AG09309 (cell line): ENCODE data around the gene PPFIA1.

ENCODE experiments used
- DNase-seq: peaks from one replicate; pipeline ENCODE4 v3.0.0-alpha.2; 2010; ENCODE audit warnings: low read depth
- H3K4me3 ChIP-seq: 2 replicates; pipeline ENCODE4 v1.5.1; 2011; ENCODE audit warnings: mild to moderate bottlenecking, low read depth, low read length, moderate library complexity; ENCODE audit not compliant: control insufficient read depth
- TF ChIP-seq, protein P1 (sequence below): IDR thresholded peaks from 2 replicates; pipeline ENCODE4 v1.5.1; 2011; ENCODE audit warnings: mild to moderate bottlenecking, low read depth, low read length, inconsistent platforms; ENCODE audit not compliant: insufficient read depth, control insufficient read depth; ENCODE audit errors: missing control alignments

Gene PPFIA1

DNA sequence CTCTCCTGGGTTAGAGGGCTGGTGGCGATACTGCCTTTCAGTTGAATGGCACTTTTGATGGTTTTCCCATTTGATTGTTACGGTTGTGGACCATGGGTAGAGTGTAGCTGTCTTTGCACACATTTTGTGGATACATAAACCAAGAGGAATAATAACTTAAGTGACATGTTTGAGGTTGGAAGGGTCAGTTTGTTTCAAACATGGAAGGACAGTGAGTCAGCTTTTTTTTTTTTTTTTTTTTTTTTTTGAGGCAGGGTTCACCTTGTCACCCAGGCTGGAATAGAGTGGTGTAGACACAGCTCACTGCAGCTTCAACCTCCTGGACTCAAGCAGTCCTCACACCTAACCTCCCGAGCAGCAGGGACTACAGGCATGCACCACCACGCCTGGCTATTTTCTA lies 41.1 kb downstream of the PPFIA1 start:
- no peak overlapping the region for H3K4me3 ChIP-seq
- TF ChIP-seq, protein P1, sequence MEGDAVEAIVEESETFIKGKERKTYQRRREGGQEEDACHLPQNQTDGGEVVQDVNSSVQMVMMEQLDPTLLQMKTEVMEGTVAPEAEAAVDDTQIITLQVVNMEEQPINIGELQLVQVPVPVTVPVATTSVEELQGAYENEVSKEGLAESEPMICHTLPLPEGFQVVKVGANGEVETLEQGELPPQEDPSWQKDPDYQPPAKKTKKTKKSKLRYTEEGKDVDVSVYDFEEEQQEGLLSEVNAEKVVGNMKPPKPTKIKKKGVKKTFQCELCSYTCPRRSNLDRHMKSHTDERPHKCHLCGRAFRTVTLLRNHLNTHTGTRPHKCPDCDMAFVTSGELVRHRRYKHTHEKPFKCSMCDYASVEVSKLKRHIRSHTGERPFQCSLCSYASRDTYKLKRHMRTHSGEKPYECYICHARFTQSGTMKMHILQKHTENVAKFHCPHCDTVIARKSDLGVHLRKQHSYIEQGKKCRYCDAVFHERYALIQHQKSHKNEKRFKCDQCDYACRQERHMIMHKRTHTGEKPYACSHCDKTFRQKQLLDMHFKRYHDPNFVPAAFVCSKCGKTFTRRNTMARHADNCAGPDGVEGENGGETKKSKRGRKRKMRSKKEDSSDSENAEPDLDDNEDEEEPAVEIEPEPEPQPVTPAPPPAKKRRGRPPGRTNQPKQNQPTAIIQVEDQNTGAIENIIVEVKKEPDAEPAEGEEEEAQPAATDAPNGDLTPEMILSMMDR = no peak
- DNase-seq = no peak

DNA sequence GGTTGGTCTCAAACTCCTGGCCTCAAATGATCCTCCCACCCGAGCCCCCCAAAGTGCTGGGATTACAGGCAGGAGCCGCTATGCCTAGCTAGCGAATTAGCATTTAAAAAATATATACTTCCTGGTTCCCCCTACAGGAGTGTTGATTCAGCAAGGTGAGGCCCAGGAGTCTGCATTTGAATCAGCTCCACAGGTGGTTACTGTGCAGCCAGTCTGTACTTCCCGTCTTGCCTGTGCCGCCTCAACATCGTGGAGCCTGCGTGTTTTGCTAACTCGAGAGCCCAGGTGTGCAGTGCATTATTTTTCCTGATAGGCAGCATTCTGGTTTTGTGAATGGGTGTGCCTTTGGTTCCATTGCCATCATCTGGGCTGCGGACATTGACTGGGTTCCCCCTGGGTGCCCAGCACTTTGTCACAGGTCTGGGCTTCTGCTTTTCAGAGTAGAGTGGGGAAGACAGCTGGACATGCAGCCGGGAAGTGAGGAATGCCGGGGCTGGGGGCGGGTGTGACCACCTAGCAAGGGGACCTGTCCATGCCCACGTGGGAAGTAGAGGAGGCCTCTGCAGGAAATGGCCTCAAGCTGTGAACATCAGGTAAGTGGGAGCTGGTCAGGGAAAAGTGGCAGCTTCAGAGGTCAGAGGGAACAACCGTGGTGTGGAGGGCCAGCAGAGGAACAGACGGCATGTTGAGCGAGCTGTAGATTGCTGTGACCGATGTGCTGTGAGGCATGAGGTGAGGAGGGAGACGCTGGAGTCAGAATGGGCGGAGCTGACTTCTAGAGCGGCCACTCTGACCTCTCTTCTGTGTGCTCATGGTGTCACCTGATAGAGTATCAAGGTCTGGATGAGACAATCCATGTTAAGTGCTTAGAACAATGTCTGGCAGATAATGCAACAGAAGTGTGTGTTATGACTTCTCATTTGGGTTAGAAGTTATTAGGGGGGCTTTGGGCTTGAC lies 42.2 kb downstream of the PPFIA1 start:
- no peak overlapping the region for H3K4me3 ChIP-seq
- TF ChIP-seq, protein P1 = no peak
- no peak for DNase-seq

DNA sequence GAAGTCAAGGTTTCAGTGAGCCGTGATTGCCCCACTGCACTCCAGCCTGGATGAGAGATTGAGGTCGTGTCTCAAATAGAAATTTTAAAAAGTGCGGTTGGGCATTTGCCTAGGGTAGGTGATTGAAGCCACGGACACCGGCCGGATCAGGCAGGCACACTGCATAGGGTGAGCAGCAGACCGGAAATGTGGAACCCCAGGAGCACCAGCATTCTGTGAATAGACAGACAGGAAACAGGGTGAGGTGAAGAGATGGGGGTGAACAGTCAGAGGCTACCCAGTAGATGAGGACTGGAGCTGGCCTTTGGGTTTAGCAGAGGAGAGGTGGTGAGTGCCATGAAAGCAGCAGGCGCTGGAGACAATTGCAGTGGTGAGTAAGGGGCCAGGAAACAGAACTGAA lies 43.5 kb downstream of the PPFIA1 start:
- TF ChIP-seq, protein P1 = no peak
- H3K4me3 ChIP-seq = no peak overlapping the region
- no peak for DNase-seq

DNA sequence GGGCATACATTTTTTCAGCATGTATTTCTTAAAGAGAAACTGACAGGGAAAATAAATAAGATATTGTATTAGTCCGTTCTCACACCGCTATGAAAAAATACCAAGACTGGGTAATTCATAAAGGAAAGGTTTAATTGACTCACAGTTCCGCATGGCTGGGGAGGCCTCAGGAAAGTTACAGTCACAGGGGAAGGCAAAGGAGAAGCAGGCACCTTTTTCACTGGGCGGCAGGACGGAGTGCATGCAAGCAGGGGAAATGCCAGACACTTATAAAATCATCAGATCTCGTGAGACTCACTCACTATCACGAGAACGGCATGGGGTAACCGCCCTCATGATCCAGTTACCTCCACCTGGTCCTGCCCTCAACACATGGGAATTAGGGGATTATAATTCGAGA lies 44.2 kb downstream of the PPFIA1 start:
- H3K4me3 ChIP-seq = no peak overlapping the region
- TF ChIP-seq, protein P1 = no peak
- DNase-seq = no peak

DNA sequence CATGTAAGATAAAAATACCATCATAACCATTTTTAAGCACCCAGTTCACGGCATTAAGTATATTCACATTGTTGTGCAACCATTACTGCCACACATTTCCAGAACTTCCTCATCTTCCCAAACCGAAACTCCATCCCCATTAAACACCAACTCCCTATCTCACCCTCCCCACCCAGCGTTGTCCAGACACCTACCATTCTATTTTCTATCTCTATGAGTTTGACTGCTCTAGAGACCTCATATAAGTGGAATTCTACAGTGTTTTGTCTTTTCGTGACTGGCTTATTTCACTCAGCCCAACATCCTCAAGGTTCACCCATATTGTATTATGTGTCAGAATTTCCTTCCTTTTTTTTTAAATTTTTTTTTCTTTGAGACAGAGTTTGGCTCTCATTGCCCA lies 45.2 kb downstream of the PPFIA1 start:
- TF ChIP-seq, protein P1 = no peak
- H3K4me3 ChIP-seq = no peak overlapping the region
- DNase-seq = no peak

DNA sequence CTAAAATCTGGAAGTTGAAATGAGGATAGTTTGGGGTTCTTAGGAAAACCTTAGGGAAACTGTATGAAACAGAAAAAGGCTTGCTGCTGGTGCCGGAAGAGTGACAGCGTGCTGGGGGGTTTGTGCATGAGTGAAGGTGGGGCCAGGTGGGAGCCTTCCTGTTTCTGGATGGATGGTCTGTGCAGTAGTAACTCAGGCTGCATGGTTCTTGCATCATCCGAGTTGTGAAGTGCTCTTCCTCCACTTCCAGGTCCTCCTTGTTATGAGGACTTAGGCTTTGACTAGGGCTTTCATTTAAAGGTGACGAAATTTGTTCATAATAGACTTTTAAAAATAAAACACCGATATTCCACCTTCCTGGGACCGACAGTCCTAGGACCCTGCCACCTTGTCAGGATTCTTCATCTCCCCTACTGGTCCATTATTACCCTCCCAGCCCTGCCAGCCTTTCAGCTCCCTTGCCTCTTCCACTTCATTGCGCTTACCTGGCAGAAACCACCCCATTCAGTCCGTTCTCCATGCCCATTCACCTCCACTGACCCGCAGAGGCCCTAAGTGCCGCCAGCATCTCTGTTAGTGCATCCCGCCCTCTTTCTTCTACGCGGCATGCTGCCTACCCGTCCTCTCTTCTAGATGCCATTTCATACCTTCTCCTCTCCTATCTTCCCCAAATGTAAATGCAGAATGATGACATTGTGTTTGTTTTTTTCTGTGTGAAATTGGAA lies 47.3 kb downstream of the PPFIA1 start:
- DNase-seq = no peak
- TF ChIP-seq, protein P1 = no peak
- no peak overlapping the region for H3K4me3 ChIP-seq
